Activated naive CD4-positive, alpha-beta T cell treated with anti-CD3 and anti-CD28 coated beads, Interleukin-2, amount 10 ng/mL, durations not matched to agents 5 hours and 36 hours (primary cell): Measurements from ENCODE around the gene TMPO. TPM values are rescaled to one million over a fixed set of nuclear protein-coding genes. Genes with fewer than 3 reads are reported as not detected.

Source experiments
- total RNA-seq, 2 experiments: library from RNA; stranded (reverse); gene quantifications; one replicate each; pipeline ENCODE4 v1.2.3, GENCODE V29; 2021

Gene TMPO
- total RNA-seq, result 100 to 1,000 TPM; 297 to 304 TPM

GRCh38 chr12:98515287-98516110, at the start of gene TMPO:
TSS of gene TMPO (plus strand) at chr12:98515590. CDS start at chr12:98515868, 278 bp downstream.

GRCh38 chr12:98593351-98594049, 78.1 kb downstream of the TMPO start, which contains the start of gene SLC25A3:
TSS of gene SLC25A3 (plus strand) at chr12:98593686. CDS start at chr12:98593979, 293 bp downstream.

Other genes starting within 250 kb of the TMPO start
- gene SLC25A3, start 78.1 kb downstream of the TMPO start, total RNA-seq, result 100 to 1,000 TPM; 387 to 393 TPM
- gene IKBIP, start 129.2 kb downstream of the TMPO start, total RNA-seq, result 10 to 100 TPM; 17.6 to 18.0 TPM
- 10 to 100 TPM; 31.0 to 31.1 TPM for gene APAF1, start 129.7 kb downstream of the TMPO start, total RNA-seq